IMR-90 (cell line): ENCODE data around the gene KIF6. TPM values are rescaled to one million over a fixed set of nuclear protein-coding genes. Genes with fewer than 3 reads are reported as not detected.

Source experiments
- ATAC-seq: fragments of 200-7000 bp; cut with Tn5 transposase; 2 replicates; pipeline ENCODE4 v1.9.1; 2020; ENCODE audit warnings: low read depth, mild to moderate bottlenecking, moderate library complexity
- BruUV-seq: library from RNA; stranded (reverse); fragments of 400-500 nt; replicated peaks from 2 replicates; lab custom pipeline; 2021; lab: Mats Ljungman, UMichigan
- CTCF ChIA-PET: fragments of 300-600 bp; formaldehyde crosslinking; extraction: SDS; loops from one replicate; lab custom pipeline; 2021; ENCODE audit warnings: antibody characterized with exemption; lab: Yijun Ruan, JAX
- POLR2A ChIA-PET: fragments of 300-600 bp; sonication (Branson Sonifier 250); formaldehyde crosslinking; loops from one replicate; lab custom pipeline; 2022; ENCODE audit warnings: antibody characterized with exemption; ENCODE audit not compliant: unreplicated experiment; lab: Charles Lee
- DNase-seq: peaks from one replicate; pipeline ENCODE4 v3.0.0; 2013
- H2AFZ ChIP-seq: replicated peaks from 2 replicates; pipeline ENCODE3; 2013; ENCODE audit warnings: low read length, mild to moderate bottlenecking; ENCODE audit not compliant: poor library complexity
- H2AK5ac ChIP-seq: 2 replicates; pipeline ENCODE4 v1.6.1; 2013; ENCODE audit warnings: low read depth, low read length, inconsistent platforms
- H2AK9ac ChIP-seq: replicated peaks from 2 replicates; pipeline ENCODE3; 2013; ENCODE audit warnings: mild to moderate bottlenecking, low read depth, low read length, moderate library complexity; ENCODE audit not compliant: poor library complexity
- H2BK120ac ChIP-seq: 2 replicates; pipeline ENCODE4 v1.6.1; 2013; ENCODE audit warnings: low read depth, low read length, inconsistent platforms
- H2BK15ac ChIP-seq: 3 replicates; pipeline ENCODE4 v1.6.1; 2013; ENCODE audit warnings: low read depth, low read length, inconsistent platforms
- H2BK20ac ChIP-seq: 2 replicates; pipeline ENCODE4 v1.6.1; 2013; ENCODE audit warnings: low read depth, mild to moderate bottlenecking, inconsistent platforms, low read length, moderate library complexity
- H2BK5ac ChIP-seq: 2 replicates; pipeline ENCODE4 v1.6.1; 2013; ENCODE audit warnings: mild to moderate bottlenecking, low read depth, low read length, inconsistent platforms; ENCODE audit not compliant: poor library complexity, severe bottlenecking
- H3K14ac ChIP-seq: replicated peaks from 2 replicates; pipeline ENCODE4 v1.6.1; 2013; ENCODE audit warnings: low read depth, low read length, inconsistent platforms
- H3K18ac ChIP-seq: 2 replicates; pipeline ENCODE4 v1.6.1; 2013; ENCODE audit warnings: low read depth, low read length, control low read depth
- H3K23ac ChIP-seq: 2 replicates; pipeline ENCODE4 v1.6.1; 2013; ENCODE audit warnings: low read depth, low read length, inconsistent platforms
- H3K27ac ChIP-seq: 2 replicates; pipeline ENCODE4 v1.5.1; 2013; ENCODE audit warnings: mild to moderate bottlenecking, control low read depth, low read length; ENCODE audit not compliant: insufficient read depth
- H3K27me3 ChIP-seq: 2 replicates; pipeline ENCODE4 v1.6.1; 2013; ENCODE audit warnings: low read length; ENCODE audit not compliant: control insufficient read depth, insufficient read depth
- H3K36me3 ChIP-seq: 2 replicates; pipeline ENCODE4 v1.6.1; 2013; ENCODE audit warnings: low read length, mixed read lengths; ENCODE audit not compliant: control insufficient read depth, insufficient read depth
- H3K4ac ChIP-seq: 2 replicates; pipeline ENCODE4 v1.6.1; 2013; ENCODE audit warnings: low read depth, low read length, inconsistent platforms
- H3K4me1 ChIP-seq: 2 replicates; pipeline ENCODE4 v1.6.1; 2013; ENCODE audit warnings: low read length, mixed read lengths; ENCODE audit not compliant: control insufficient read depth, insufficient read depth
- H3K4me2 ChIP-seq: 2 replicates; pipeline ENCODE4 v1.6.1; 2013; ENCODE audit warnings: low read depth, mild to moderate bottlenecking, control low read depth, low read length, moderate library complexity
- H3K4me3 ChIP-seq: 2 replicates; pipeline ENCODE4 v1.5.1; 2013; ENCODE audit warnings: low read depth, mild to moderate bottlenecking, control low read depth, low read length, moderate library complexity; ENCODE audit not compliant: insufficient read depth
- H3K56ac ChIP-seq: 2 replicates; pipeline ENCODE4 v1.6.1; 2013; ENCODE audit warnings: low read length, inconsistent platforms; ENCODE audit not compliant: insufficient read depth; ENCODE audit errors: extremely low read depth
- H3K79me1 ChIP-seq, 2 experiments: 2 replicates each; pipeline ENCODE4 v1.6.1; 2013; ENCODE audit warnings: low read length in 2 of 2, inconsistent platforms in 1 of 2, low read depth in 1 of 2
- H3K9ac ChIP-seq: 2 replicates; pipeline ENCODE4 v1.6.1; 2013; ENCODE audit warnings: low read depth, low read length, control low read depth
- H3K9me1 ChIP-seq: 2 replicates; pipeline ENCODE4 v1.6.1; 2013; ENCODE audit warnings: low read length, inconsistent platforms; ENCODE audit not compliant: insufficient read depth
- H3K9me3 ChIP-seq: 2 replicates; pipeline ENCODE4 v1.6.1; 2013; ENCODE audit warnings: low read length; ENCODE audit not compliant: control insufficient read depth, insufficient read depth
- H4K20me1 ChIP-seq: 2 replicates; pipeline ENCODE4 v1.6.1; 2013; ENCODE audit warnings: low read length, inconsistent platforms; ENCODE audit not compliant: insufficient read depth
- H4K5ac ChIP-seq: 2 replicates; pipeline ENCODE4 v1.6.1; 2013; ENCODE audit warnings: mild to moderate bottlenecking, low read depth, low read length, control low read depth
- H4K8ac ChIP-seq, 2 experiments: 2 replicates each; pipeline ENCODE4 v1.6.1; 2013; ENCODE audit warnings: low read depth in 2 of 2, low read length in 2 of 2, control low read depth in 1 of 2, inconsistent platforms in 1 of 2
- H4K91ac ChIP-seq: 2 replicates; pipeline ENCODE4 v1.6.1; 2013; ENCODE audit warnings: low read depth, low read length, inconsistent platforms; ENCODE audit not compliant: insufficient read depth
- BHLHE40 ChIP-seq: fragments of 150-350 bp; IDR thresholded peaks from 2 replicates; pipeline ENCODE4 v1.6.1; 2016; ENCODE audit warnings: mild to moderate bottlenecking, low read depth, low read length
- CEBPB ChIP-seq: IDR thresholded peaks from 2 replicates; pipeline ENCODE4 v1.6.1; 2012; ENCODE audit warnings: low read depth, low read length, improper control_type of control experiment
- CHD1 ChIP-seq: IDR thresholded peaks from 2 replicates; pipeline ENCODE4 v1.6.1; 2012; ENCODE audit warnings: low read depth, low read length, improper control_type of control experiment
- CTCF ChIP-seq: conservative IDR thresholded peaks from 2 replicates; pipeline ENCODE4 v1.5.1; 2012; ENCODE audit warnings: mild to moderate bottlenecking, low read depth, low read length, improper control_type of control experiment
- ELK1 ChIP-seq: fragments of 150-350 bp; IDR thresholded peaks from 2 replicates; pipeline ENCODE4 v1.6.1; 2016; ENCODE audit warnings: low read depth, mild to moderate bottlenecking, low read length, moderate library complexity, borderline replicate concordance
- FOS ChIP-seq: fragments of 150-350 bp; IDR thresholded peaks from 2 replicates; pipeline ENCODE4 v1.6.1; 2016; ENCODE audit warnings: low read depth, low read length
- MAFK ChIP-seq: IDR thresholded peaks from 2 replicates; pipeline ENCODE4 v1.6.1; 2012; ENCODE audit warnings: low read depth, low read length, improper control_type of control experiment
- MAZ ChIP-seq: IDR thresholded peaks from 2 replicates; pipeline ENCODE4 v1.6.1; 2012; ENCODE audit warnings: low read depth, mild to moderate bottlenecking, low read length, improper control_type of control experiment, moderate library complexity, borderline replicate concordance
- MXI1 ChIP-seq: IDR thresholded peaks from 2 replicates; pipeline ENCODE4 v1.6.1; 2012; ENCODE audit warnings: low read depth, mild to moderate bottlenecking, low read length, moderate library complexity, borderline replicate concordance
- NFE2L2 ChIP-seq: fragments of 150-350 bp; IDR thresholded peaks from 2 replicates; pipeline ENCODE4 v1.6.1; 2016; ENCODE audit warnings: low read depth, mild to moderate bottlenecking, low read length
- POLR2A ChIP-seq: IDR thresholded peaks from 2 replicates; pipeline ENCODE4 v1.6.1; 2012; ENCODE audit warnings: mild to moderate bottlenecking, low read depth, low read length
- RAD21 ChIP-seq: IDR thresholded peaks from 2 replicates; pipeline ENCODE4 v1.6.1; 2012; ENCODE audit warnings: low read length, improper control_type of control experiment
- RCOR1 ChIP-seq: IDR thresholded peaks from 2 replicates; pipeline ENCODE4 v1.6.1; 2012; ENCODE audit warnings: mild to moderate bottlenecking, low read length, improper control_type of control experiment; ENCODE audit not compliant: insufficient replicate concordance
- RFX5 ChIP-seq: IDR thresholded peaks from 2 replicates; pipeline ENCODE4 v1.8.0; 2012; ENCODE audit warnings: low read depth, mild to moderate bottlenecking, low read length, moderate library complexity
- SMC3 ChIP-seq: fragments of 150-350 bp; IDR thresholded peaks from 2 replicates; pipeline ENCODE4 v1.6.1; 2016; ENCODE audit warnings: low read depth, mild to moderate bottlenecking, antibody characterized with exemption, low read length, moderate library complexity
- USF2 ChIP-seq: fragments of 150-350 bp; IDR thresholded peaks from 2 replicates; pipeline ENCODE4 v1.6.1; 2017; ENCODE audit warnings: mild to moderate bottlenecking, antibody characterized with exemption, low read length, low read depth
- dilution Hi-C: fragments of 300-500 bp; cut with HindIII; formaldehyde crosslinking; loops from one replicate; pipeline ENCODE4 v1.14.3; 2018; ENCODE audit warnings: low sequenced_read_pairs; ENCODE audit not compliant: unreplicated experiment
- in situ Hi-C: fragments of 300-500 bp; cut with MboI; formaldehyde crosslinking; loops from 3 replicates; pipeline ENCODE4 v1.14.3; 2019; ENCODE audit warnings: low sequenced_read_pairs, inconsistent platforms, mixed read lengths
- intact Hi-C: fragments of 100-400 bp; cut with micrococcal nuclease; formaldehyde crosslinking; loops from 2 replicates; pipeline ENCODE4 v1.10.0; 2022
- polyA plus RNA-seq, 3 experiments: library from polyadenylated mRNA; depleted of rRNA; stranded (reverse); fragments of >200 nt; gene quantifications; 2 replicates each; pipeline ENCODE4 v1.2.3, GENCODE V29; 2012; ENCODE audit warnings: low replicate concordance in 1 of 3
- total RNA-seq: library from RNA; depleted of rRNA; stranded (reverse); fragments of >200 nt; gene quantifications from 2 replicates; pipeline ENCODE4 v1.2.3, GENCODE V29; 2012

KIF6 gene
- total and polyA plus RNA-seq, 2 of the 4 experiments (the other 2 are of a cell fraction): under 0.01 to 0.10 TPM

- ATAC-seq: no peak
- POLR2A ChIA-PET: no interaction called here
Measured at GRCh38 chr6:39553029-39553428, 172.2 kb downstream of the KIF6 start.

More at GRCh38 chr6:39553029-39553428, 172.2 kb downstream of the KIF6 start:
- H3K9me1 ChIP-seq: no peaks in the 10 kb centered on the region
- H2AFZ ChIP-seq: no peak overlapping the region
- no peaks in the 10 kb centered on the region for H3K79me1 ChIP-seq
- H3K4me1 ChIP-seq: no peaks in the 10 kb centered on the region
- in situ Hi-C loops (no loop called here), dilution Hi-C loops (no loop called here), intact Hi-C loops (no loop called here)
- no peak overlapping the region for H3K56ac ChIP-seq
- H2BK15ac ChIP-seq: no peak overlapping the region
- no peaks in the 10 kb centered on the region for H4K20me1 ChIP-seq
- CTCF ChIA-PET: interaction anchor here (1.1 kb wide), 2 partner anchors 10 to 25 kb away, joined by 3 read pairs; no protein-coding TSS in a partner anchor
- BruUV-seq: no TSS peak
- no peaks in the 10 kb centered on the region for H3K9me3 ChIP-seq
- no peak overlapping the region for H2BK20ac ChIP-seq
- TF ChIP-seq ELK1 (no peak), CHD1 (no peak), NFE2L2 (no peak), SMC3 (no peak), MAZ (no peak), POLR2A (no peak), USF2 (no peak), CTCF (no peak), FOS (no peak), MAFK (no peak), RCOR1 (no peak), RFX5 (no peak), BHLHE40 (no peak), CEBPB (no peak), MXI1 (no peak), RAD21 (no peak)
- no peak overlapping the region for H3K9ac ChIP-seq
- no peak overlapping the region for H3K14ac ChIP-seq
- no peak overlapping the region for H3K18ac ChIP-seq
- no peak overlapping the region for H4K5ac ChIP-seq
- no peak for DNase-seq
- no peak overlapping the region for H2AK9ac ChIP-seq
- no peak overlapping the region for H4K91ac ChIP-seq
- no peak overlapping the region for H3K4me3 ChIP-seq
- H3K4ac ChIP-seq: no peak overlapping the region
- no peak overlapping the region for H2BK120ac ChIP-seq
- H2AK5ac ChIP-seq: no peak overlapping the region
- H3K23ac ChIP-seq: no peak overlapping the region
- H3K36me3 ChIP-seq: no peaks in the 10 kb centered on the region
- no peak overlapping the region for H2BK5ac ChIP-seq
- H4K8ac ChIP-seq: no peak overlapping the region
- no peak overlapping the region for H3K27ac ChIP-seq
- H3K4me2 ChIP-seq: no peak overlapping the region
- H3K27me3 ChIP-seq: no peaks in the 10 kb centered on the region
